ENCODE results near the gene CRAT.

GRCh38 chr9:129139993-129140396, 29.4 kb upstream of the CRAT start:
- TF ChIP-seq CTCF (conservative IDR thresholded peaks at IDR 0.05; ENCODE audit: low read depth, low read length) (no peak), EZH2 (IDR thresholded peaks at IDR 0.05; ENCODE audit: low read length, unreplicated experiment) (no peak), EZH2phosphoT487 (IDR thresholded peaks at IDR 0.05; ENCODE audit: borderline replicate concordance, low read length) (no peak)
